ENCODE measurements around the gene PPP2R2B. TPM values are rescaled to one million over a fixed set of nuclear protein-coding genes. Genes with fewer than 3 reads are reported as not detected.

The PPP2R2B gene
- total RNA-seq, 1 donor from 2014 or later = 0.35 TPM

GRCh38 chr5:146893991-146894390 lies 15.4 kb upstream of the PPP2R2B start:
- Mint-ChIP-seq H3K4me1 (ENCODE audit: low read depth) (peaks cover 3% of the 10 kb centered on the region), H3K27ac (ENCODE audit: unreplicated experiment) (no peak overlapping the region), H3K4me3 (ENCODE audit: unreplicated experiment) (no peak overlapping the region), H3K9me3 (ENCODE audit: low read depth) (peaks cover 3% of the 10 kb centered on the region), H3K36me3 (ENCODE audit: low read depth) (no peaks in the 10 kb centered on the region), H3K27me3 (ENCODE audit: low read depth) (no peaks in the 10 kb centered on the region)
- DNase-seq (ENCODE audit: low spot score) = no peak
- no peak for TF ChIP-seq CTCF (IDR thresholded peaks at IDR 0.05)

- H3K9me3 Mint-ChIP-seq (ENCODE audit: low read depth) = peaks cover under 1% of the 10 kb centered on the region
- no peak overlapping the region for H3K4me3 Mint-ChIP-seq (ENCODE audit: unreplicated experiment)
These were observed 13.7 kb upstream of the PPP2R2B start for GRCh38 chr5:146892231-146892630.

GRCh38 chr5:146891511-146891910 lies 13.0 kb upstream of the PPP2R2B start:
- Mint-ChIP-seq H3K27me3 (ENCODE audit: low read depth) (peaks cover 6% of the 10 kb centered on the region), H3K4me1 (ENCODE audit: low read depth) (peaks cover 3% of the 10 kb centered on the region), H3K9me3 (ENCODE audit: low read depth) (no peaks in the 10 kb centered on the region), H3K27ac (ENCODE audit: unreplicated experiment) (no peak overlapping the region), H3K4me3 (ENCODE audit: unreplicated experiment) (no peak overlapping the region), H3K36me3 (ENCODE audit: low read depth) (no peaks in the 10 kb centered on the region)
- TF ChIP-seq CTCF (IDR thresholded peaks at IDR 0.05) = no peak
- no peak for DNase-seq (ENCODE audit: low spot score)

More at GRCh38 chr5:146892231-146892630, 13.7 kb upstream of the PPP2R2B start:
- Mint-ChIP-seq H3K4me1 (ENCODE audit: low read depth) (peaks cover 3% of the 10 kb centered on the region), H3K27ac (ENCODE audit: unreplicated experiment) (no peak overlapping the region), H3K27me3 (ENCODE audit: low read depth) (peaks cover 6% of the 10 kb centered on the region), H3K36me3 (ENCODE audit: low read depth) (no peaks in the 10 kb centered on the region)
- no peak for DNase-seq (ENCODE audit: low spot score)
- no peak for TF ChIP-seq CTCF (IDR thresholded peaks at IDR 0.05)

GRCh38 chr5:146890731-146891440 lies 12.3 kb upstream of the PPP2R2B start:
- Mint-ChIP-seq H3K4me3 (ENCODE audit: unreplicated experiment) (no peak overlapping the region), H3K27me3 (ENCODE audit: low read depth) (peaks cover 6% of the 10 kb centered on the region), H3K9me3 (ENCODE audit: low read depth) (no peaks in the 10 kb centered on the region), H3K4me1 (ENCODE audit: low read depth) (peaks cover 3% of the 10 kb centered on the region), H3K36me3 (ENCODE audit: low read depth) (no peaks in the 10 kb centered on the region), H3K27ac (ENCODE audit: unreplicated experiment) (no peak overlapping the region)
- DNase-seq (ENCODE audit: low spot score) = no peak
- no peak for TF ChIP-seq CTCF (IDR thresholded peaks at IDR 0.05)

- DNase-seq (ENCODE audit: low spot score) = no peak
- no peak overlapping the region for H3K4me3 Mint-ChIP-seq (ENCODE audit: unreplicated experiment)
- no peaks in the 10 kb centered on the region for H3K9me3 Mint-ChIP-seq (ENCODE audit: low read depth)
- no peak for TF ChIP-seq CTCF (IDR thresholded peaks at IDR 0.05)
- H3K27me3 Mint-ChIP-seq (ENCODE audit: low read depth) = peaks cover 10% of the 10 kb centered on the region
- peaks cover 3% of the 10 kb centered on the region for H3K4me1 Mint-ChIP-seq (ENCODE audit: low read depth)
- no peaks in the 10 kb centered on the region for H3K36me3 Mint-ChIP-seq (ENCODE audit: low read depth)
- no peak overlapping the region for H3K27ac Mint-ChIP-seq (ENCODE audit: unreplicated experiment)
These were observed 11.5 kb upstream of the PPP2R2B start for GRCh38 chr5:146890066-146890465.
